ENCODE results near the gene GIPC1. TPM values are rescaled to one million over a fixed set of nuclear protein-coding genes. Genes with fewer than 3 reads are reported as not detected.

The GIPC1 gene
- polyA plus RNA-seq, 2 of the 4 experiments (the other 2 are of a cell fraction), result 52.9 to 86.4 TPM

- peak; percentile 1 to 6; a peak in 2 of 6 replicates for ATAC-seq
- 72% methylated on average over 6 of the region's 7 CpGs for WGBS (ENCODE audit: missing lambda C conversion rate)
- Histone ChIP-seq H3K4me2 (peak overlapping the region; percentile 72), H3K4me3 (peak overlapping the region; percentile 25; the same call in 2 of the 3 replicates), H3K27ac (peak overlapping the region; percentile 86 to 95), H3K9me3 (no peaks in the 10 kb centered on the region), H3K4me1 (peaks cover 28% of the 10 kb centered on the region)
- TF ChIP-seq ZC3H11A (IDR thresholded peaks at IDR 0.05) (no peak), PHF8 (IDR thresholded peaks at IDR 0.05; ENCODE audit: borderline replicate concordance, low read depth) (no peak), ZSCAN20 (CRISPR knock-in tag; IDR thresholded peaks at IDR 0.05) (no peak), RCOR1 (IDR thresholded peaks at IDR 0.05; ENCODE audit: low read depth, low read length) (no peak), RARB (CRISPR knock-in tag; IDR thresholded peaks at IDR 0.05) (no peak), JUN (IDR thresholded peaks at IDR 0.05) (no peak), RNF2 (IDR thresholded peaks at IDR 0.05; ENCODE audit: borderline replicate concordance, low read depth) (no peak), NPAS2 (CRISPR knock-in tag; IDR thresholded peaks at IDR 0.05; ENCODE audit: borderline replicate concordance) (no peak)
- no peak for DNase-seq (ENCODE audit: low read depth in 1 of 2, low spot score in 1 of 2)
- FAIRE-seq, result no peak
- ChIA-PET CTCF (interaction anchor here (0.6 to 3.7 kb wide), 4 partner anchors 9 to 135 kb away, joined by 3 to 21 read pairs (median 8); no protein-coding TSS in a partner anchor), POLR2A (interaction anchor here (0.6 to 3.9 kb wide), 5 partner anchors 8 to 21 kb away, joined by 4 to 31 read pairs (median 7); partner anchors contain the start of gene DNAJB1)
Measured at GRCh38 chr19:14496834-14497227, 904 bp upstream of the GIPC1 start.

- FAIRE-seq (no peak), ATAC-seq (peak in 1 of 2 experiments; percentile 4; a peak in 1 of 6 replicates), DNase-seq (ENCODE audit: low read depth in 1 of 2, low spot score in 1 of 2) (no peak)
- no peaks in the 10 kb centered on the region for H3K9me3 ChIP-seq
- peak overlapping the region; percentile 68 for H3K4me3 ChIP-seq
- peak overlapping the region; percentile 89 to 99 for H3K27ac ChIP-seq
- WGBS (ENCODE audit: missing lambda C conversion rate), result no CpG with 5 or more reads among the region's 28 CpGs
- ChIA-PET POLR2A (interaction anchor here (1.5 to 3.9 kb wide), 2 partner anchors 11 to 22 kb away, joined by 7 to 31 read pairs; partner anchors contain the start of gene DNAJB1), CTCF (interaction anchor here (0.6 to 3.7 kb wide), 5 partner anchors 10 to 350 kb away, joined by 3 to 21 read pairs (median 6); no protein-coding TSS in a partner anchor)
- H3K4me2 ChIP-seq, result peak overlapping the region; percentile 93
- peaks cover 28% of the 10 kb centered on the region for H3K4me1 ChIP-seq
- no peak for TF ChIP-seq HDAC2 (IDR thresholded peaks at IDR 0.05)
- TF ChIP-seq PHF8 (IDR thresholded peaks at IDR 0.05; ENCODE audit: borderline replicate concordance, low read depth), result peak; percentile 59; the same call in 1 of the 2 replicates
- 0 out of 5 replicates have a peak, but pooled peaks of 1 of the 2 experiments have one; percentile 9 for TF ChIP-seq RAD21 (conservative IDR thresholded peaks at IDR 0.05 in 1 of 2, IDR thresholded peaks at IDR 0.05 in 1 of 2)
Measured at GRCh38 chr19:14495672-14496028, 277 bp downstream of the GIPC1 start.

GRCh38 chr19:14494910-14495671, 836 bp downstream of the GIPC1 start:
- H3K4me2 ChIP-seq, result peak overlapping the region; percentile 93
- no peaks in the 10 kb centered on the region for H3K9me3 ChIP-seq
- 17% methylated on average over 8 of the region's 14 CpGs for WGBS (ENCODE audit: missing lambda C conversion rate)
- FAIRE-seq (no peak), ATAC-seq (no peak), DNase-seq (ENCODE audit: low read depth in 1 of 2, low spot score in 1 of 2) (no peak)
- H3K4me1 ChIP-seq, result peaks cover 28% of the 10 kb centered on the region
- peak overlapping the region; percentile 89 to 99 for H3K27ac ChIP-seq
- TF ChIP-seq SREBF2 (IDR thresholded peaks at IDR 0.05), result no peak
- TF ChIP-seq CHD2 (IDR thresholded peaks at IDR 0.05; ENCODE audit: low read length, partially characterized antibody), result no peak
- TF ChIP-seq RAD21 (conservative IDR thresholded peaks at IDR 0.05 in 1 of 2, IDR thresholded peaks at IDR 0.05 in 1 of 2), result no peak
- peak; percentile 30 for TF ChIP-seq ZFP36 (IDR thresholded peaks at IDR 0.05; ENCODE audit: borderline replicate concordance, partially characterized antibody)
- peak overlapping the region; percentile 68 for H3K4me3 ChIP-seq
- ChIA-PET POLR2A (interaction anchor here (0.6 to 3.9 kb wide), 3 partner anchors 12 to 23 kb away, joined by 6 to 31 read pairs (median 7); partner anchors contain the start of gene DNAJB1), CTCF (interaction anchor here (1.0 to 3.7 kb wide), 3 partner anchors 9 to 20 kb away, joined by 3 to 21 read pairs (median 6); no protein-coding TSS in a partner anchor)

GRCh38 chr19:14494411-14494810, 1.5 kb downstream of the GIPC1 start:
- DNase-seq (ENCODE audit: low read depth in 1 of 2, low spot score in 1 of 2) (no peak), ATAC-seq (no peak), FAIRE-seq (no peak)
- Histone ChIP-seq H3K27ac (peak overlapping the region; percentile 89 to 99), H3K9me3 (no peaks in the 10 kb centered on the region), H3K4me2 (peak overlapping the region; percentile 93), H3K4me1 (peaks cover 28% of the 10 kb centered on the region), H3K4me3 (peak overlapping the region; percentile 68)
- TF ChIP-seq RARB (CRISPR knock-in tag; IDR thresholded peaks at IDR 0.05) (no peak), PBX3 (IDR thresholded peaks at IDR 0.05) (no peak), MAFK (IDR thresholded peaks at IDR 0.05; ENCODE audit: partially characterized antibody) (no peak)
- ChIA-PET CTCF (interaction anchor here (3.7 kb wide), 2 partner anchors 9 to 11 kb away, joined by 15 to 21 read pairs; no protein-coding TSS in a partner anchor), POLR2A (interaction anchor here (3.9 kb wide), 1 partner anchor 24 kb away, joined by 31 read pairs; the partner anchor contains the start of gene DNAJB1)
- 80% methylated on average over 4 of the region's 4 CpGs for WGBS (ENCODE audit: missing lambda C conversion rate)

Measured in A549 (cell line).